AG04450 (cell line): ENCODE results near the gene ADIG. TPM values are rescaled to one million over a fixed set of nuclear protein-coding genes. Genes with fewer than 3 reads are reported as not detected.

Experiments
- CTCF ChIA-PET: fragments of 300-600, 350-600 bp; formaldehyde crosslinking; extraction: SDS; loops from one replicate; lab custom pipeline; 2022; ENCODE audit warnings: antibody characterized with exemption, inconsistent platforms; lab: Charles Lee
- POLR2A ChIA-PET: fragments of 350-600 bp; formaldehyde crosslinking; extraction: SDS; loops from one replicate; lab custom pipeline; 2021; ENCODE audit warnings: antibody characterized with exemption, inconsistent platforms; lab: Yijun Ruan, JAX
- DNase-seq: peaks from one replicate; pipeline ENCODE4 v3.0.0-alpha.2; 2011; ENCODE audit warnings: low read depth, low spot score
- H3K27ac ChIP-seq: one replicate; pipeline ENCODE4 v1.5.1; 2012; ENCODE audit warnings: low read depth, low read length, control low read depth
- H3K27me3 ChIP-seq: one replicate; pipeline ENCODE4 v1.6.0; 2012; ENCODE audit warnings: low read length; ENCODE audit not compliant: control insufficient read depth, insufficient read depth
- H3K4me3 ChIP-seq: 2 replicates; pipeline ENCODE4 v1.5.1; 2011; ENCODE audit warnings: mild to moderate bottlenecking, low read depth, low read length, control low read depth
- H3K9me3 ChIP-seq: 2 replicates; pipeline ENCODE4 v1.5.1; 2012; ENCODE audit warnings: low read length; ENCODE audit not compliant: control insufficient read depth, insufficient read depth
- CTCF ChIP-seq: IDR thresholded peaks from 2 replicates; pipeline ENCODE4 v1.5.1; 2011; ENCODE audit warnings: low read depth, low read length, control low read depth, inconsistent platforms
- polyA minus RNA-seq: library from RNA; depleted of rRNA, polyadenylated mRNA; stranded (reverse); fragments of >200 nt; gene quantifications from 2 replicates; pipeline ENCODE4 v1.2.3, GENCODE V29; 2011; rRNA and poly(A)+ RNA removed
- polyA plus RNA-seq: library from polyadenylated mRNA; depleted of rRNA; stranded (reverse); fragments of >200 nt; gene quantifications from 2 replicates; pipeline ENCODE4 v1.2.3, GENCODE V29; 2011; rRNA removed

Gene ADIG
- polyA plus RNA-seq (not detected in 2 replicates), polyA minus RNA-seq (not detected in 2 replicates)

- Histone ChIP-seq H3K4me3 (no peak within 1 kb of the TSS), H3K27me3 (peaks cover 17% of the 10 kb centered on the region), H3K27ac (no peak within 1 kb of the TSS), H3K9me3 (no peaks in the 10 kb centered on the region)
- ChIA-PET CTCF (no interaction called here), POLR2A (no interaction called here)
- TF ChIP-seq CTCF, result no peak
- DNase-seq, result no peak
These were observed at the start of gene ADIG for GRCh38 chr20:38581013-38581412. Gene ADIG, plus strand, starts transcription at chr20:38581197. Its CDS starts 54 bp downstream, at chr20:38581251.

GRCh38 chr20:38534756-38535155 is 46.2 kb upstream of the ADIG start:
- H3K9me3 ChIP-seq, result no peaks in the 10 kb centered on the region
- no peak for TF ChIP-seq CTCF
- no peak for DNase-seq
- ChIA-PET POLR2A (no interaction called here), CTCF (no interaction called here)
- H3K27me3 ChIP-seq, result no peaks in the 10 kb centered on the region
- no peak overlapping the region for H3K4me3 ChIP-seq
- no peak overlapping the region for H3K27ac ChIP-seq

- peak; percentile 30 for TF ChIP-seq CTCF
- ChIA-PET POLR2A (no interaction called here), CTCF (no interaction called here)
- no peak for DNase-seq
- no peaks in the 10 kb centered on the region for H3K27me3 ChIP-seq
- no peaks in the 10 kb centered on the region for H3K9me3 ChIP-seq
- H3K4me3 ChIP-seq, result no peak overlapping the region
- H3K27ac ChIP-seq, result no peak overlapping the region
These were observed 44.7 kb upstream of the ADIG start for GRCh38 chr20:38536310-38536709.

GRCh38 chr20:38537176-38537575 is 43.8 kb upstream of the ADIG start:
- no peaks in the 10 kb centered on the region for H3K27me3 ChIP-seq
- no peaks in the 10 kb centered on the region for H3K9me3 ChIP-seq
- ChIA-PET CTCF (no interaction called here), POLR2A (no interaction called here)
- DNase-seq, result no peak
- TF ChIP-seq CTCF, result no peak
- no peak overlapping the region for H3K4me3 ChIP-seq
- no peak overlapping the region for H3K27ac ChIP-seq

- H3K27ac ChIP-seq, result no peak overlapping the region
- H3K9me3 ChIP-seq, result no peaks in the 10 kb centered on the region
- TF ChIP-seq CTCF, result no peak
- no peak overlapping the region for H3K4me3 ChIP-seq
- H3K27me3 ChIP-seq, result no peaks in the 10 kb centered on the region
- CTCF ChIA-PET, result interaction anchor here (1.5 kb wide), 1 partner anchor 104 kb away, joined by 3 read pairs; the partner anchor contains the start of gene SNHG17
- no peak for DNase-seq
- POLR2A ChIA-PET, result interaction anchor here (1.1 kb wide), 1 partner anchor 93 kb away, joined by 3 read pairs; no protein-coding TSS in a partner anchor
These were observed 42.2 kb upstream of the ADIG start for GRCh38 chr20:38538789-38539188.
